HG02885 (cell line): ENCODE data around the gene ATP10B.
"Not testable (repeated sequence)": the region's sequence is repeated elsewhere in the genome, so short reads cannot be mapped to it uniquely, and the experiment has no call there.

Experiments used
- ATAC-seq: cut with Tn5 transposase; IDR thresholded peaks from one replicate; pipeline ENCODE4 v1.9.1; 2021; ENCODE audit warnings: mild to moderate bottlenecking; ENCODE audit not compliant: unreplicated experiment, poor library complexity

Gene ATP10B

DNA sequence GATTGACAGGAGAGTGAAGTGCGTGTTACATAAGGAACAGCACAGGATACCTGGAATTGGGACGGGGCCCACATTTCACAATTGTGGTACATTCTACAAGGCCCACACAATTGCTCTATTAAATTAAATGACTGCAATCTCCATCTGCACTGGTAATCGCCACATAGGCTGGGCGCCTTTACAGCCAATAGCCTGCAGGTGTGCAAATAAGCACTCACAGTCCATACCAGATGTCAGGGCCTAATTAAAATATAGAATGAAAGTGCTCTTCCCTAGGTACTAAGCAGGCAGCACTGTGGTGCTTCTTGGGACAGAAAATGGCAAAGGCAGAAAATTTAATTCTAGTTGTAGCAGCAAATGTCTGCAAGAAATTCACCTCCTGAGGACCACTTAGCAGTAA, 82.7 kb downstream of the ATP10B start:
- no peak for ATAC-seq

DNA sequence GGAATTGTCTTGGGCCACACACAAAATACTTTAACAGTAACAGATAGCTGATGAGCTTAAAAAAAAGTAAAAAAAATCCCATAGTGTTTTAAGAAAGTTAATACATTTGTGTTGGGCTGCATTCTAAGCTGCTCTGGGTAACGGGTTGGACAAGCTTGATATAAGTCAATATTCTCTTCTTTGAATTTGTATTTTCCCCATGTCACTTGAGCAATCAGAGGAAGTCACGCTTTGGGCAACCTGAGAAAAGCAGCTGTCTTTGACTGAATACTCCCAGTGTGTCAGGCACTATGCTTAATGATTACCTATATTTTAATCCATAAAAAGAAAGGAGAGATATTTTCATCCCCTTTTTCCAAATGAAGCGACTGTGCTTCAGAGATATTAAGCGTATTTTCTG, 84.9 kb downstream of the ATP10B start:
- no peak for ATAC-seq

DNA sequence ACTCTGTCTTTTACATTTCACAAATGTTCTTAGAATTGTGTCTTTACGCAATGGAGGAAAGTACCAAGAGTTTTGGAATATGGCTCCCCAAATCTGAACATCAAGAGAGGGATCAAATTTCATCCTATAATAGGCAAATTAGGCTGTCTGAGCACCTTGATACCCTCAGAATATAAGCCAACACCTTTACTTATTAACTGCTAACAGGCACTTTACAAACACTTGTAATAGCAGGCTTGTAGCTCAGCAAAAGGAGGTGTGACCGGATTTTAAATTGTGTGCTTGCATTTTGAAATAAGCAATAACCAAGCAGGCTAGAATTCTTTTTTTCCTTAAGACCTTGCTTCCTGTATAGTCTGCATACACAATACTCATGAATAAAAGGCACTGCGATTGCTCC, 92.0 kb downstream of the ATP10B start:
- no peak for ATAC-seq

DNA sequence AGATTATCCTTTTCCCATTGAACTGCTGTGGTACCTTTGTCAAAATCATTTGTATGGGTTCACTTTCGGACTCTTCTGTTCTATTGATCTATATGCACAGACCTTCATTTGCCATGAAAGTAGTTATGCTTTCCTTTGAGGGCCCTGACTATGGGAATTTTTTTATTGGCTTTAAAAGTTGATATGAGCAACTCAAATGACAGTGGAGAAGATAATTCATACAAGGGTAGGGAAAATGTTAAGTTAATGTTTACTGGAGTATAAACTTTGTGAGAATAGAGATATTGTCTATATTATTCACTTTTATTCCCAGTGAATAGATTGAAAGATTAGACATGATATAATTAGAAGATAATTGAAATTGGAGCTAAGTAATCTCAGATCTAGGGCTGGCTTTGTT, 94.8 kb downstream of the ATP10B start:
- no peak for ATAC-seq

DNA sequence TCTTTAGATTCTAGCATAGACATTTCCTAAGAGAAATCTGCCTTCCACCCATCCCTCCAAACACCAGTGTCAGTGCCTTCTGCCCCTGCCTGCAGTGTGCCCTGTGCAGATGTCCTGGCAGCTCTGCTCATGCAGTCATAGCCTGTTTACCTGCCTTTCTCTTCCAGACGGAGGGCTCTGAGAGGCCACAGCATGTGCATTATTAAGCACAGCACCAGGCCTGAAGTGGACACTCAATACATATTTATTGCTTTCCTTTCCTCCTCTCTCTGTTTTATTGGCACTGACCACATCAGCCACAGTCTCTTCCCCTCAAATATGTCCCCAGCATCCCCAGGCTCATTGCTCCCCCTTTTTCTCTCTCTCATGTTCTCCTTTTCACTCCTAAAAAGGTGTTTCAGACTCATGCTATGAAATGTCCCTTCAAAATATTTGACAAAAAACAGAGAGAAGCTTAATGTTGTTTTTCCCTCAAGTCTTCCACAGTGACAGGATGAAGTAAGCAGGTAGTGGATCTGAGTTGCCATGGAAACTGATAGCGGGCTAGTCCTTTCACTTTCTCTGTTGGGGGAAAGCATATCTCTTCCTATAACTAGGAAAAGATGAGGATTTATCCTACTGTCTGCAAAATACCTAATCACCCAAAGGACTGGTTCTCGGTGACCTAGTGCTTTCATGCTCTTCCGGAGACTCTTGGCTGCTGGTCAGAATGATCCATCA, 100.9 kb downstream of the ATP10B start:
- ATAC-seq = peak; percentile 35

DNA sequence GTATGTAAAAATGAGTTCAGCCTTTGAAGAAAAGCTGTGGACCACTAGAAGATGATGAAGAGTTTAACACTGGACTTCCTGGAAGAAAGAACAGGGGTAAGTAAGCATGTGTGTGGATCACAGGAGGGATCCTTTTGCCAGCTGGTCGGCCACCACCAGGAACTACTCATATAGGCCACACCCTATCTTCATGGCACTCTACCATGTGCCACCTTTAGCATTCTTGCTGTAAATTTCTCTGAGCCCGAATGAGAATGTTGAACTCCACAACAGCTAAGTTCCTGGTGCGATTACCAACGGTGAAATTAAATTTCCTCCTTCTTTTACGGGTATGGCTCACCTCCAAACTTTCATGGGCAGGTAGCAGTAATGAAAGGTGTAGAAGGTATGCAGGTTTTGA, 102.3 kb downstream of the ATP10B start:
- no peak for ATAC-seq

DNA sequence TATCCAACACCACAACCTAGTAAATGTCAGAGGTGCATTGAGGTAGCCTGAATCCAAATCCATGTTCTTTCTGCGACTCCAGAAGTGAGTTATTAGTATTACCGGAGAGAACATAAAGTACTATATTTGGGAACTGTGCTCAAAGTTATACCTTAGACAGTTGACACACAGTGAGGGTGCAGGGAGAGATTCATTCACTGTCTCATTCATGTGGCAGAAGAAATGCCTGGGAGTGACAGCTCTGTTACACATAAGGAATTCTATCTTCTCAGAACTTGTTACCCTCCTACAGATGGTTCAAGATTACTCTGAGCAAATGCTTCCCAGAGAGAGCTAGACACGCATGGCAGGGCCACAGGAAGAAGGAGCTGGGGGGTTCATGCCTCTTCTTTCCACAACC, 103.0 kb downstream of the ATP10B start:
- ATAC-seq = no peak

DNA sequence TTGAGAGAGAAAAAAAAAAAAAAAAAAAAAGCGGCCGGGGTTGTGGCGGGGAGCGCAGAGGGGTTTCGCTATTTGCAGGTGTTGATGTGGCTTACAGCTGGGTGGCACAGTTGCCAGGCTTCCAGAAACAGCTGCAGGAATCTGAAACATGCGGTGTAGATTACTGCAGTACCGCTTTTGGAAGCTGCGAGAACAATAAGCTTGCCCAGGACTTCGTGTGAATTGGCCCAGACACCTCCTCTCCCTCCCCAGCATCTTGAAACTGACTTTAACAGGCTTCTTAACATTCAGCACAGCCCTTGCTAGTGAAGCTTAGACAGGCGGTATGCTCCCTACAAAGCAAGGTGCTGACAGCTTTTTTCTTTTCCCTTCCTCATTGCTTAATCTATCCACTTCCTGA, 104.0 kb downstream of the ATP10B start:
- ATAC-seq = no peak

DNA sequence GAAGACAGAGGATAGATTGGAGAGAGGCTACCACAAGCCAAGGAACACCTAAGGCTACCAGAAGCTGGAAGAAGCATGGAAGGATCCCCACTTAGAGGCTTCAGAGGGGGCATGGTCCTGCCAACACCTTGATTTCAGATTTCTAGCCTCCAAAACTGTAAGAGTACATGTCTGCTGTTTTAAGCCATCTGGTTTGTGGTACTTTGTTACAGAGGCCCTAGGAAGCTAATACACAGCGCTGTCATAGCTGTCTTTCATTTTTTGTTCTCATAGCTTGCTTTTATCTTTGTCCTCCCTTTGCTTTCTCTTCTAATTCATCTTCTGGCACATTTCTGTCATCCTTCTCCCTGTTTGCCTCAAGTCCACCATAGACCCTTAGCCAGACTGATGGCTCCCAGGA, 104.5 kb downstream of the ATP10B start:
- no peak for ATAC-seq

DNA sequence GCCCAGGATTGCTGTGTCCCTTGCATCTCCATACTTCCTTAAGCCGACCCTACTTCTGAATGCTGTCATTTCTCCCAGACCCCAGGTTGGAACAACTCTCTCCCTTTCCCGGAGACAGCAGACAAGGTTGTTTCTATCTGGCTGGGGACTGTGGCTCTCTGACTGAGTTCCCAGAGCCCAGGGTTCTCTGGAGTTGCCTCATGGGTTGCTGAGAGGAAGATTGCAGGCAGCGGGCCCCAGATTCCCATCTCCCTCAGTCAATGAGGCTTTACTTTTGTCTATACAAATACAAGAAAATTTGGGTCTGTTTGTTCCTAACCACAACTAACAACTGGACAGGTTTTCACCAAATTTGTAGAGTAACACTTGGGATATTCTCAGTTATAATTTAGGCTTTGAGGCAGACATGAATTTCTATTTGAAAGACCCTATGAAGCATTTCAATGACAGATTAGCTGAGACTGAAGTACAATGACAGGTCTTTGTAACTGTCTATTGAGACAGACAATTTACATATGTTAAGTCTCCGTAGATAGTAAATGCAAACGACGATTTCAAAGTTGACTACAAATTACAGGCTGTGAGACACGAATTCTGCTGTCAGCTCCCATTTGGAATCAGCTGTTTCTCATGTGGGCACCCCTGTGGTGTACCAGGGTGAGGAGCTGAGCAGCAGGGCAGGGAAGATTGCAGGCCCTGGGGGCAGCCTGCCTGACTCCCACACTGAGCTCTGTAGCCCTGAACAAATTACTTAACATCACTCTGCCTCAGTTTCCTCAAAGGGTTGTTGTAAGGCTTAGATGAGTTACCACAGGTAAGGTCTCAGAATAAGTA, 107.5 kb downstream of the ATP10B start:
- ATAC-seq = no peak

DNA sequence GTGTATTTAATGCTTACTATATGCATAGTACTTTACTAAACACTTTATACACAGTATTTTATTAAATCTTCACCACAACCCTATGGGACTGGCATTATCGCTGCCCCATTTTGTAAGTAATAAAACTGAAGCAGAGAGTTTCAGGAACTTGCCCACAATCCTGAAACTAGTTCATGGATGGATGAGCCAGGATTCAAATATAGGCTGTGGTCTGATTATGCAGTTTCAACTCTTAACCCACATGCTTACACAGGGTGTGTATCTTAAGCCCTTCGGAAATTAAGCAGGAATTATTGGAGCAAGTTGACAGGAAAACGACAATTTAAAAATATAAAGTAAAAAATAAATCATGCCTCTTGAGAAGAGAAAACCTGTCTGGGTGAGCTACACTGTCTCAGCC, 109.0 kb downstream of the ATP10B start:
- ATAC-seq = peak; percentile 81

DNA sequence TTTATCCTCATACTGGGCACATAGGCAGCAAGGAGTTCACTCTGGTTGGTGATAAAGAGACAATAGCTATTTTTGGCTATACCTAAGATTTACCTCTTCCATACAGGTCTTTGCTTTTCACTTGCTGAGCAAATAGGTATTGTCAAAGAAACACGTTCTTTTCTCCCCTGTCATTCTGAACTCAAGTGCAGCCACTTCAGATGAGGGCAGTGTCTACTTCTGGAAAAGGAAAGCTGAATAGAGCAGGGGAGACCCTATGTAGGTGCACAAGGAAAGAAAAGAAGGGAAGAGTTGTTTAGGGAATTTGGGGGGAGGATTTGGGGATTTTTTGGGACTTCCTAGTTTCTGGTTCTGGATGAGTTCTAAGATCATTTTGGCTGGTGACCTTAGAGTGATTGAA, 109.6 kb downstream of the ATP10B start:
- no peak for ATAC-seq

DNA sequence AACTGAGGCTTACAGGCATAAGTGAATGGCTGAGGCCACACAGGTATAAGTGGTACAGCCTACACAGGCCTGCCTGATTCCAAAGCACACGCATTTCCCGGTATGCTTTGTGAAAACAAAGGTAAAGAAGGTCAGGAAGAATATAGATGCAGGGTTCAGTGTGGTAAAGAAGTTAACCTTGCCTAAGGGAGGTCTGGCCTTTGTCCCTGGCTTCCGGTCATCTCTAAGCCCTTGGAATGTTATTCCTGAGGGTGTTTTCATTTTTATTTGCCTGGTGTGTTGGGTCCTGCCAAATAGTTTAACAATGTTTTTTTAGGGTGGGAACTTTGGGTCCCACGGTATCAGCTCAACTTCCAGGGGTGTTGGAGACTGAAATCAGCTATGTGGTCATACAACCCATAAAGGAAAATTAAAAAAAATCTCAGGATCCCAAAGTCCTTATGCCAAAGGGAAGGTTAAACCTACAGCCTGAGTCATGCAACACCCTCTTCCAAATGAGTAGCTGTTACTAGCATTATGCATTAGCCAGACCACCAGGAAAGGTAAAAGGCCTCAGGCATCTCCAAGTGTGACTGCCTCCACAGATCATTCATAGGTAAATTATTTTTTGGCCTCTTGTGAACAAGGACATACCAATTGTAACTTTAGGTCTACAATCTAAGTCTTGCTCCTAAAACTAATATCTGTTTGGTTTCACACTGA, 124.6 kb downstream of the ATP10B start:
- ATAC-seq = no peak

DNA sequence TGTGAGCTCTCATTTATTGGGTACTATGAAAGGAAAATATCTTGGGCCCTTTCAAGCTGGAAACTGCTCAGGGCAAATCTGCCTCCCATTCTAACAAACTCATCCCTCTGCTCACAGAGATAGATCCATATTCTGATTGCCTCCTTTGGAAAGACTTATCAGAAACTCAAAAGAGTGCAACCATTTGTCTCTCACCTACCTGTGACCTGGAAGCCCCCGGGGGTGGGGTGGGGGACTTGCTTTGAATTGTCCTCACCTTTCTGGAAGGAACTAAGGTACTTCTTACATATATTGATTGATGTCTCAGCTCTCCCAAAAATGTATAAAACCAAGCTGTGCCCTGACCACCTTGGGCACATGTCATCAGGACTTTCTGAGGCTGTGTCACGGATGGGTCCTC, 125.3 kb downstream of the ATP10B start:
- ATAC-seq = no peak

DNA sequence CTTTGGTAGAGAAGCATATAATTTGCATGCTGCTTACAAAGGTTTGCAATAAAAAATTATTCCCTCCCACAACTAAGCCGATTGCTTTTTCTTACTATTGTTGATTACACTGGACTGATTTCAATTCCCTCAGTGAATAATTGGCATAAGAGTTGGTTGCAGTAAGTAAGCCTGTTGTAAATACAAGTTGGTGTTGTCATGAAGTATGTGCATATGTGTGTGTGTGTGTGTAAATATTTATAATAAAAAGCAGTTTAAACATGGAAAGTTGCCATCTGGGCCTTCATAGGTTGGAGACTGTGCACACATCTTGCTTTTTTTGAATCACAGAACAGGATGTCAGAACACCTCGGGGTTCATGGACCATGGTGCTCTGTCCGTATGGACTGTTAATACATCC, 131.2 kb downstream of the ATP10B start:
- ATAC-seq = no peak

DNA sequence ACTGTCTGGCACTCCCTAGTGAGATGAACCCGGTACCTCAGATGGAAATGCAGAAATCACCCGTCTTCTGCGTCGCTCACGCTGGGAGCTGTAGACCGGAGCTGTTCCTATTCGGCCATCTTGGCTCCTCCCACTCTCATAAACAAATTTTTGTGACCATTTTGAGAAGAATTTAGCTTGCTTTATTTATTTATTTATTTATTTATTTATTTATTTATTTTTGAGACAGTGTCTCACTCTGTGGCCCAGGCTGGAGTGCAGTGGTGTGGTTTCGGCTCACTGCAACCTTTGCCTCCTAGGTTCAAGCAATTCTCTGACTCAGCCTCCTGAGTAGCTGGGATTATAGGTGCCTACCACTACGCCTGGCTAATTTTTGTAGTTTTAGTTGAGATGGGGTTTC, 136.5 kb downstream of the ATP10B start:
- not testable (repeated sequence) for ATAC-seq

DNA sequence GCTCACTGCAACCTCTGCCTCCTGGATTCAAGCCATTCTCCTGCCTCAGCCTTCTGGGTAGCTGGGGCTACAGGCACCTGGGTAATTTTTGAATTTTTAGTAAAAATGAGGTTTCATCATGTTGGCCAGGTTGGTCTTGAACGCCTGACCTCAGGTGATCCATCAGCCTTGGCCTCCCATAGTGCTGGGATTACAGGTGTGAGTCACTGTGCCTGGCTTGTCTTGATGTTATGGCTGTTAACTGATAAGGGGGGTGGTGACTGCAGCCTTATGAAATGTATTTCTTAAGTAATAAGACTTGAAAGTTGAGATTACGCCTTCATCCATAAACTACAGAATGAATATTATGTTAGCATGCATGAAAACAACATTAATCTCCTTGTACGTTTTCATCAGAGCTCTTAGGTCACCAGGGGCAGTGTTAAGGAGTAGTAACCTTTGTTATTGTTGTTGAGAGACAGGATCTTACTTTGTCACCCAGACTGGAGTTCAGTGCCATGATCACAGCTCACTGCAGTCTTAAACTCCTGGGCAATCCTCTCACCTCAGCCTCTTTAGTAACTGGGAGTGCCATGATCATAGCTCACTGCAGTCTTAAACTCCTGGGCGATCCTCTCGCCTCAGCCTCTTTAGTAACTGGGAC, 148.3 kb downstream of the ATP10B start:
- ATAC-seq = no peak

DNA sequence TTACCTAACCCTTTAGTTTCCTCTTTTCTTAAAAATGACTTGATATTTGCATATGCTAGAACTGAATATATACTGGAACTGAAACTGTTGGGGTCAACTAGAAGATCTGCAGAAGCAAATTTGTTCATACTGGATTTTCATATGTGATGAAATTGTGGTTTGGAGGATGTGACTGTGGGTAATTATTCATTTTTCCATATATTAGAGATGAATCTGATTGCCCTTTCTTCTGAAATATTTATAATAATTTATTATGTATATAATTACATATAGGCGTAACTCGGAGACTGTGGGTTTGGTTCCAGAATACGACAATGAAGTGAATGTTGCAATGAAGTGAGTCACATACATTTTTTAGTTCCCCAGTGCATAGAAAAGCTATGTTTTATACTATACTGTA, 149.1 kb downstream of the ATP10B start:
- ATAC-seq = peak; percentile 88

DNA sequence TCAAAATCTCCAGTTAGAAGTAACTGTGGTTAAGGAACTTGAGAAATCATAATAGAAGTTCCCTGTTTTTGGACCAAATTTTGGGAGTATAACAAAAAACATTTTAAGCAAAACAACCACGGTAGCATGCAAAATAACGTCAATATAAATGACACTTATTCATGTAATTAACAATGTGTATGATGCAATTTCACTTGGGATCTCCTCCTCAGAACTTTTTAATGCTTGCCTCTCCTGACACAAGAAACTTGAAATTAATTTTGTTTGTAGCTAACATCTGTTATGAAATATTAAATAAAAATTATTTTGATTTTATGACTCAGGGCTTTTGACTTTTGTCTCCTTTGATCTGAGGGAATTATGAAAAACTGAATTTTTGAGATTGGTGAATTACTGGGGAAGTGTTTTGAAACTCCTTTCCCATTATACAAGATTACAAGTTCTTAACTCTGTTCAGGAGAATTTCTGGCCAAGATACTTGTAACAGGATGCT, 149.7 kb downstream of the ATP10B start:
- ATAC-seq = no peak

DNA sequence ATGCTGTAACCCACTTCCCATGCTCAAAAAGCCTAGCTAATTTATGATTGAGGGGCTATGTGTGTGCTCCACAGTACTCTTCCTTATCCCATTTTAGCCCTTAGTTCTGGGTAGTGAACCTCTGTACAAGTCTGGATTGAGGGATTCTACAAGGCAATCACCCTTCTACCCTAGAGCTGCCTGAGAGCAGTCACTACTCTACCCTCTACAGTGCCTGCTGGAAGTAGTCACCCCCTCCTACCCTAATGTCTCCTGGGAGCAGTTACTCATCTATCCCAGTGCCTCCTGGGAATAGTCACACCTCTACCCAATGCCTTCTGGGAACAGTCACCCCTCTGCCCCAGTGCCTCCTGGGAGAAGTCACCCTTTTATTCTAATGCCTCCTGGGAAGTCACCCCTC, 150.6 kb downstream of the ATP10B start:
- ATAC-seq = no peak

DNA sequence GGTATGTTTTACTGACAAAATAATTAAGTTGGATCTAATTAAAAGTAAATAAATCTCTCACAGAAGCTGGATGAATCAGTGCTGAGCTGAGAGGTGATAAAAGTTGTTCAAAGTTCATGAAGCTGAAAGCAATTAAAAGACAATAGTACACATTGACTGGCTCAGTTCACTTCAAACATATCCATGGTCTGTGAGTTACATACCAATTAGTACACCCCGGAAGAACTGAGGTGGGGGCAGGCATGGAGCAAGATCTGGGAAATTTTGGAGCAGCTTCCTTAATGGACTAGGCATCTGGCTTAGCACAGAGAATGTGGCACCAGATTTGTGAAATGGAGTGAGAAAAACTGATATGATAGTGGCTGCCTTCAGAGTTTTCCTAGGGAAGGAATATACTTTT, 152.7 kb downstream of the ATP10B start:
- ATAC-seq = no peak
